OCI-LY3 (cell line): ENCODE results near the gene STRN3.
"Not testable (repeated sequence)": the region's sequence is repeated elsewhere in the genome, so short reads cannot be mapped to it uniquely, and the experiment has no call there.

Source experiments
- H2AFZ ChIP-seq: fragments of 200-600, 300-600 bp; shearing (Covaris generic); 2 replicates; pipeline ENCODE4 v1.6.0; 2014; ENCODE audit warnings: antibody characterized with exemption, low read depth, low read length
- H3K27ac ChIP-seq: fragments of 200-600, 300-600 bp; sonication (generic); 2 replicates; pipeline ENCODE4 v1.5.1; 2014; ENCODE audit warnings: mild to moderate bottlenecking, low read length, moderate library complexity, mixed read lengths
- H3K27me3 ChIP-seq: fragments of 200-600, 300-600 bp; sonication (generic); 2 replicates; pipeline ENCODE4 v1.6.1; 2014; ENCODE audit warnings: low read depth, low read length, mixed read lengths
- H3K36me3 ChIP-seq: fragments of 200-600, 300-600 bp; sonication (generic); replicated peaks from 2 replicates; pipeline ENCODE3; 2014; ENCODE audit warnings: low read depth, low read length, mixed read lengths
- H3K4me1 ChIP-seq: fragments of 300-600, 200-600 bp; sonication (generic); 2 replicates; pipeline ENCODE4 v1.6.1; 2014; ENCODE audit warnings: low read length, mixed read lengths
- H3K4me2 ChIP-seq: fragments of 200-600, 300-600 bp; sonication (generic); 2 replicates; pipeline ENCODE4 v1.6.1; 2014; ENCODE audit warnings: low read length, mixed read lengths
- H3K4me3 ChIP-seq: fragments of 300-600, 200-600 bp; sonication (generic); 2 replicates; pipeline ENCODE4 v1.5.1; 2014; ENCODE audit warnings: antibody characterized with exemption, mild to moderate bottlenecking, low read length, moderate library complexity
- H3K79me2 ChIP-seq: fragments of 300-600, 200-600 bp; shearing (Covaris generic); 2 replicates; pipeline ENCODE4 v1.6.1; 2014; ENCODE audit warnings: mild to moderate bottlenecking, low read length, mixed read lengths
- H3K9ac ChIP-seq: fragments of 300-600, 200-600 bp; shearing (Covaris generic); 2 replicates; pipeline ENCODE4 v1.6.0; 2014; ENCODE audit warnings: mild to moderate bottlenecking, low read length, moderate library complexity
- H3K9me3 ChIP-seq: fragments of 200-600, 300-600 bp; shearing (Covaris generic); 2 replicates; pipeline ENCODE4 v1.6.1; 2014; ENCODE audit warnings: low read length, mixed read lengths; ENCODE audit not compliant: insufficient read depth
- H4K20me1 ChIP-seq: fragments of 200-600, 300-600 bp; sonication (generic); 2 replicates; pipeline ENCODE4 v1.6.1; 2016; ENCODE audit warnings: low read length, mixed read lengths; ENCODE audit not compliant: insufficient read depth
- CTCF ChIP-seq: fragments of 200-600, 300-600 bp; sonication (generic); IDR thresholded peaks from 2 replicates; pipeline ENCODE4 v1.5.1; 2014; ENCODE audit warnings: antibody characterized with exemption, low read length, low read depth
- EZH2phosphoT487 ChIP-seq: fragments of 200-600 bp; shearing (Covaris generic); IDR thresholded peaks from 2 replicates; pipeline ENCODE4 v1.6.1; 2018; ENCODE audit warnings: antibody characterized with exemption, mixed run types, low read depth

Gene STRN3

GRCh38 chr14:30935445-30935844 lies 90.7 kb downstream of the STRN3 start:
- Histone ChIP-seq H3K4me1 (no peaks in the 10 kb centered on the region), H3K9ac (no peak overlapping the region), H3K27me3 (no peaks in the 10 kb centered on the region), H4K20me1 (no peaks in the 10 kb centered on the region), H3K36me3 (peaks cover 17% of the 10 kb centered on the region), H2AFZ (no peak overlapping the region), H3K4me2 (no peak overlapping the region), H3K4me3 (no peak overlapping the region), H3K9me3 (no peaks in the 10 kb centered on the region), H3K79me2 (no peaks in the 10 kb centered on the region), H3K27ac (no peak overlapping the region)
- TF ChIP-seq EZH2phosphoT487 (no peak), CTCF (no peak)

GRCh38 chr14:30933937-30934336 lies 92.2 kb downstream of the STRN3 start:
- not testable (repeated sequence) for H3K9me3 ChIP-seq, H3K4me1 ChIP-seq, H2AFZ ChIP-seq, H3K4me3 ChIP-seq, H3K27ac ChIP-seq, H3K4me2 ChIP-seq, H4K20me1 ChIP-seq, H3K79me2 ChIP-seq, H3K27me3 ChIP-seq, H3K9ac ChIP-seq
- H3K36me3 ChIP-seq, result peaks cover 16% of the 10 kb centered on the region

GRCh38 chr14:30928462-30928861 lies 97.7 kb downstream of the STRN3 start:
- H3K27ac ChIP-seq, result no peak overlapping the region
- no peaks in the 10 kb centered on the region for H4K20me1 ChIP-seq
- H3K27me3 ChIP-seq, result no peaks in the 10 kb centered on the region
- TF ChIP-seq CTCF, result no peak
- no peak for TF ChIP-seq EZH2phosphoT487
- no peak overlapping the region for H3K9ac ChIP-seq
- H3K79me2 ChIP-seq, result no peaks in the 10 kb centered on the region
- H3K4me2 ChIP-seq, result no peak overlapping the region
- no peaks in the 10 kb centered on the region for H3K36me3 ChIP-seq
- H3K4me3 ChIP-seq, result no peak overlapping the region
- no peak overlapping the region for H2AFZ ChIP-seq
- H3K9me3 ChIP-seq, result no peaks in the 10 kb centered on the region
- H3K4me1 ChIP-seq, result no peaks in the 10 kb centered on the region

GRCh38 chr14:30925254-30925653 lies 100.9 kb downstream of the STRN3 start:
- 0 out of 2 replicates have a peak, but pooled peaks cover 6% of the 10 kb centered on the region for H3K4me1 ChIP-seq
- no peaks in the 10 kb centered on the region for H4K20me1 ChIP-seq
- H3K79me2 ChIP-seq, result no peaks in the 10 kb centered on the region
- no peak overlapping the region for H3K27ac ChIP-seq
- no peak overlapping the region for H3K9ac ChIP-seq
- H2AFZ ChIP-seq, result no peak overlapping the region
- H3K36me3 ChIP-seq, result no peaks in the 10 kb centered on the region
- H3K4me2 ChIP-seq, result no peak overlapping the region
- TF ChIP-seq CTCF (no peak), EZH2phosphoT487 (no peak)
- no peak overlapping the region for H3K4me3 ChIP-seq
- H3K9me3 ChIP-seq, result no peaks in the 10 kb centered on the region
- no peaks in the 10 kb centered on the region for H3K27me3 ChIP-seq

GRCh38 chr14:30921788-30922187 lies 104.4 kb downstream of the STRN3 start:
- H3K79me2 ChIP-seq, result no peaks in the 10 kb centered on the region
- H3K4me1 ChIP-seq, result 0 out of 2 replicates have a peak, but pooled peaks cover 6% of the 10 kb centered on the region
- no peak overlapping the region for H3K4me3 ChIP-seq
- no peaks in the 10 kb centered on the region for H3K27me3 ChIP-seq
- no peak overlapping the region for H3K9ac ChIP-seq
- H3K27ac ChIP-seq, result no peak overlapping the region
- no peak for TF ChIP-seq CTCF
- no peak for TF ChIP-seq EZH2phosphoT487
- H3K36me3 ChIP-seq, result no peaks in the 10 kb centered on the region
- no peak overlapping the region for H2AFZ ChIP-seq
- H3K4me2 ChIP-seq, result no peak overlapping the region
- no peaks in the 10 kb centered on the region for H4K20me1 ChIP-seq
- H3K9me3 ChIP-seq, result no peaks in the 10 kb centered on the region
